HG02763 (cell line): Measurements from ENCODE around the gene ZNF37A.
"Not testable (repeated sequence)": the region's sequence is repeated elsewhere in the genome, so short reads cannot be mapped to it uniquely, and the experiment has no call there.

Experiments used
- ATAC-seq: cut with Tn5 transposase; IDR thresholded peaks from one replicate; pipeline ENCODE4 v1.9.1; 2021; ENCODE audit warnings: mild to moderate bottlenecking, moderate library complexity; ENCODE audit not compliant: unreplicated experiment

The ZNF37A gene

DNA sequence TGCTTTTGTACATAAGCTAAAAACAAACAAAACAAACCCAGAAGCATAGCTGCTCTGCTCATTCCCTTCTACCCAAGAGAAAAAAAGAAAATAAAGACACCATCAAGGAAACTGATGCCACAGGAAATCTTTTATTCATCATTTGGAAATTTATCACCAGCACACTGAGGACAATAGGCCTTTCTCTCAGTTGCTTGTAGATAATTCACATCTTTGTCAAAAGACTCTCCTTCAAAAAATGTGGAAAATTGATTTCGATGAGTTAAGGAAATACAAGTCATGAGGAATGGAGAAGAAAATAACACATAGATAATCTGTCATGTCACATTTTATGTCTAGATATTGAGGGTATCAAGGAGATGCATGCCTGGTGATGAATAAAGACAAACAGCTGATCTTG lies 53.5 kb downstream of the ZNF37A start:
- ATAC-seq, result no peak

DNA sequence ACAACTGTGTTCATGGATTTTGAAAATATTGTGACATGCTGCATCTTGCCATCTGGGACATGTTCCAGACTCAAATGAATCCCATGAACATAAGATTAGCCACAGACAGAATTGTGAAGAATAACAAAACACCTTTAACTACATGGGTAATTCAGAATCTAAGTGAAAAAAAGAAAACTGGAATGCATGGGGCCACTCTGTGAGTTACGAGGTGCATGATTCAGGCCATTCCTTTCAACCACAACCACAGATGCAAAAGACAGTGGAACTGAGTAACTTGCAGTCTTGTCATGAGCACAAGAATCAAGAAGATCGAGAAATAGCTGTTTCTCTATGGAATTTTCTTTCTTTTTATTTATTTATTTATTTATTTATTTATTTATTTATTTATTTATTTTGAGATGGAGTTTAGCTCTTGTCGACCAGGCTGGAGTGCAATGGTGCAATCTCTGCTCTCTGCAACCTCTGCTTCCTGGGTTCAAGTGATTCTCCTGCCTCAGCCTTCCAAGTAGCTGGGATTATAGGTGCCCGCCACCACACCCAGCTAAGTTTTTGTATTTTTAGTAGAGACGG lies 56.8 kb downstream of the ZNF37A start:
- not testable (repeated sequence) for ATAC-seq

DNA sequence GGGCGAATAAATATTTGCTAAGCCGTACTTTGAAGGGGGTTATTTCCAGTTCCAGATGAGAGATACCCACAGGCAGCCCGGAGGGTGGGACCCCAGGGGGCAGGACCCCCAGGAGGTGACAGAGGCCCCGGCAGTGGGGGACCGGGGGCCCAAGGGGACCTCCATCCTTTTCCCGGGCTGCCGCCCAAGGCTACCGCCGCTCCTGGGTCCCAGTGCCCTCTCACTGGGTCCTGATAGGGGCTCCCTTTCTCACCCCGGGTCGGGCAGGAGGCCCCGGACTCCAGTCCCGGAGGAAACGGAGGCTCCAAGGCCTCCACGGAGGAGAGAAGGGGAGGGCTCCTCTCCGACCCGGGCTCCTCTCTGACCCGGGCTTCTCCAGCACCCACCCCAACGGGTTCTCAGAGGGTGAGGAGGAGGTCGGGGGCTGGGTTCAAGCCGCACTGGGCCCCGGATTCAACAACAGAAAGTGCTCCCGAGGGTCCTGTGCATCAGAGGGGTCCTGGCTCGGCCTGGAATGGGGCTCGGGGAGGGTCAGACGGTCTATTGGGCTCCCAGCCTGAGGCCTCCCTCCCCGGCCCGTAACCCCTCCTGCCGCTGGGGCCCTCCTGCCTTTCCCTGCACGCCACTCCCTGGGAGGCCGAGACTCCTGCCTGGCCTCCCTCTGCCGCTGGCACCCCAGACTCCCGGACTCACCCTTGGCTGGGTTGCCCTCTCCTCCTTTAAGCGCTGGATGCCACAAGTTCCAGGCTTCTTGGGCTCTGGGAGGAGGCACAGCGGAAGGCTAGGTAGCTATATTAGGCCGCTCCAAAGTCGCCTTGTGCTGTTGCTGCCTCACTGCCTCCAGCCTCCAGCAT lies 62.5 kb downstream of the ZNF37A start:
- ATAC-seq, result no peak

DNA sequence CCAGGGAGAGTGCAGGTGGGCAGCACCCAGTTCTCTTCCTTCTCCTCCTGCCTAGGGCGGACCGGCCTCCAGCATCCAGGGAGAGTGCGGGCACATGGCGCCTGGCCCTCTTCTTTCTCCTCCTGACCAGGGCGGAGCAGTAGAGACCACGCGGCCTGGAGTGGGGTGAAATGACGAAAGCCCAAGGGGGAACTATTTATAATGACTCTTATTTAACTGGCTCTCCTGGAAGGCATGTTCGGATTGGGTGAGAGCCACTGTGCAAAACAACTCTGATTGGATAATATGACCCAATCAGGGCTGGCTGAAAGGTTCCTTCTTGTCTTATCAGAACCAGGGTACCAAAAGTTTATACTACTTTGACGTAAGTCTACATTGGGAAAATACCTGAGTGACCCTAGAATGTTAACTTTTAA lies 63.1 kb downstream of the ZNF37A start:
- no peak for ATAC-seq

DNA sequence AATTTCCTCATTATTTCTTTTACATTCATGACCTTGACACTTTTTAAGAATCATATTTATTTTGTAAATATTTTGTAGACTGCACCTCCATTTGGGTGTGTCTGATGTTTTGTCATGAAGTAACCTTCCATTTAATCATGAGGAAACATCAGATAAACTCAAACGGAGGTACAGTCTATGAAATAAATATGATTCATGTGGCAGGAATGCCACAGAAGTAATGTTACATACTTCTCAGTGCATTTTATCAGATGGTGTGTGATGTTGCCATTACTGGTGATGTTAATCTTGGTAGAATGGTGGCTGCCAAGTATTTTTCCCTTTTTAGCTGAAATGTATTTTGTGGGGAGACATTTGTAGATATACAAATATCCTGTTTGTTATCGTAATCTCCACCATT lies 64.9 kb downstream of the ZNF37A start:
- ATAC-seq, result no peak

DNA sequence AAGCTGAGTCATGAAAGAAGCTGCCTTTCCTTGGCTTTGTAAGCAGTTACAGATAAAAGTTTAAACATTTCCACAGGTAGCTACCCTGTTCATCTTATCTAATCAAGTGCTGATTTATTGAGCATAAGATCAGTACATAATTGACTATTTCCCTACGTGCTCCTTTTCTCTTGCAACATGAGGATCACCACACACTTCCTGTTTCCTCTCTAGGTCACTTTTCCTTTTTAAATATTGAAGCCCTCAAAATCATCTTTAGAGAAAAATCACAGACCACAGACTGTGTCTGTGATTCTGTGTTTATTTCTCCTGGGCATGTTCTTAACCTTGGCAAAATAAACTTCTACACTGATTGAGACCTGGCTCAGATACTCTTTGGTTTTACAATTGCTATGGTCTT lies 69.5 kb downstream of the ZNF37A start:
- no peak for ATAC-seq

DNA sequence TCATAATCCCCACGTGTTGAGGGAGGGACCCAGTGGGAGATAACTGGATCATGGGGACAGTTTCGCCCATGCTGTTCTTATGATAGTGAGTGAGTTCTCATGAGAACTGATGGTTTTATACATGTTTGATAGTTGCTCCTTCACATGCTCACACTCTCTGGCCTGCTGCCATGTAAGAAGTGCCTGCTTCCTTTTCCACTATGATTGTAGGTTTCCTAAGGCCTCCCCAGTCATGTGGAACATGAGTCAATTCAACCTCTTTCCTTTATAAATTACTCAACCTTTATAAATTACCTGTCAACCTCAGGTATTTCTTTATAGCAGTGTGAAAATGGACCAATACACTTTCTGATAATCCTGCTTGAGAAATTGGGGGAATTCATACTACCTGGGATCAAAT lies 80.2 kb downstream of the ZNF37A start:
- ATAC-seq, result no peak

DNA sequence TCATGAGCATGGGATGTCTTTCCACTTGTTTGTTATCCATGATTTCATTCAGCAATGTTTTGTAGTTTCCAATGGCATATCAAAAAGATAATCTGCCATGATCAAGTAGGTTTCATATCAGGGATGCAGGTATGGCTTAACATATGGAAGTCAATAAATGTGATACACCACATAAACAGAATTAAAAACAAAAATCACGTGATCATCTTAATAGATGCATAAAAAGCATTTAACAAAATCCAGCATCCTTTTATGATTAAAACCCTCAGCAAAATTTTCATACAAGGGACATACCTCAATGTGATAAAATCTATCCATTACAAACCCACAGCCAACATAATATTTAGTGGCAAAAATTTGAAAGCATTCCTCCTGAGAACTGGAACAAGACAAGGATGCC lies 90.3 kb downstream of the ZNF37A start:
- ATAC-seq, result no peak
